Mucosa of gallbladder (tissue), 1 donor: ENCODE results near the gene TRPC4AP. TPM values are rescaled to one million over a fixed set of nuclear protein-coding genes. Genes with fewer than 3 reads are reported as not detected.
"Not testable (repeated sequence)": the region's sequence is repeated elsewhere in the genome, so short reads cannot be mapped to it uniquely, and the experiment has no call there.

Source experiments
- DNase-seq: peaks from one replicate; pipeline ENCODE4 v3.0.0-alpha.2; 2020; ENCODE audit warnings: low spot score
- total RNA-seq: library from RNA; stranded (reverse); gene quantifications from one replicate; pipeline ENCODE4 v1.2.1, GENCODE V29; 2021
- donor health status: DM: no; HTN: no; CAD: no.

TRPC4AP gene
- 60.5 TPM for total RNA-seq

- peak; percentile 89 for DNase-seq
These were observed at the start of gene TRPC4AP for GRCh38 chr20:35092524-35093266. Gene TRPC4AP, minus strand, starts transcription at chr20:35092807. Its CDS starts 26 bp downstream, at chr20:35092781.

GRCh38 chr20:35135867-35136586 lies 43.4 kb upstream of the TRPC4AP start:
- DNase-seq = no peak

- DNase-seq = no peak
These were observed 42.3 kb upstream of the TRPC4AP start for GRCh38 chr20:35134880-35135279.

- DNase-seq = no peak
These were observed 41.9 kb upstream of the TRPC4AP start for GRCh38 chr20:35134472-35134871.

- DNase-seq = no peak
These were observed 41.1 kb upstream of the TRPC4AP start for GRCh38 chr20:35133735-35134134.

- no peak for DNase-seq
These were observed 40.4 kb upstream of the TRPC4AP start for GRCh38 chr20:35133031-35133430.

- no peak for DNase-seq
These were observed 39.3 kb upstream of the TRPC4AP start for GRCh38 chr20:35131934-35132333.

GRCh38 chr20:35129647-35130069 lies 37.1 kb upstream of the TRPC4AP start:
- DNase-seq = no peak

GRCh38 chr20:35125753-35126152 lies 33.1 kb upstream of the TRPC4AP start:
- no peak for DNase-seq

- DNase-seq = no peak
These were observed 30.3 kb upstream of the TRPC4AP start for GRCh38 chr20:35122756-35123405.

GRCh38 chr20:35121186-35121585 lies 28.6 kb upstream of the TRPC4AP start:
- DNase-seq = no peak

GRCh38 chr20:35120012-35120701 lies 27.6 kb upstream of the TRPC4AP start:
- no peak for DNase-seq

GRCh38 chr20:35117629-35118028 lies 25.0 kb upstream of the TRPC4AP start:
- DNase-seq = no peak

GRCh38 chr20:35117196-35117595 lies 24.6 kb upstream of the TRPC4AP start:
- no peak for DNase-seq

- no peak for DNase-seq
These were observed 23.7 kb upstream of the TRPC4AP start for GRCh38 chr20:35116258-35116657.

GRCh38 chr20:35115606-35116005 lies 23.0 kb upstream of the TRPC4AP start:
- no peak for DNase-seq

GRCh38 chr20:35112276-35112675 lies 19.7 kb upstream of the TRPC4AP start:
- not testable (repeated sequence) for DNase-seq

- DNase-seq = no peak
These were observed 18.7 kb upstream of the TRPC4AP start for GRCh38 chr20:35111141-35111888.

- DNase-seq = no peak
These were observed 16.3 kb upstream of the TRPC4AP start for GRCh38 chr20:35108921-35109320.

GRCh38 chr20:35106827-35107380 lies 14.3 kb upstream of the TRPC4AP start:
- DNase-seq = no peak

GRCh38 chr20:35104685-35105295 lies 12.2 kb upstream of the TRPC4AP start:
- no peak for DNase-seq
